EH (cell line): ENCODE results near the gene PRKD1.
"Not testable (repeated sequence)": the region's sequence is repeated elsewhere in the genome, so short reads cannot be mapped to it uniquely, and the experiment has no call there.

Experiments used
- DNase-seq: peaks from one replicate; pipeline ENCODE4 v3.0.0-alpha.2; 2015; ENCODE audit warnings: low read depth

The PRKD1 gene

GRCh38 chr14:29900609-29901350 is 26.9 kb downstream of the PRKD1 start:
- DNase-seq, result peak; percentile 41

DNA sequence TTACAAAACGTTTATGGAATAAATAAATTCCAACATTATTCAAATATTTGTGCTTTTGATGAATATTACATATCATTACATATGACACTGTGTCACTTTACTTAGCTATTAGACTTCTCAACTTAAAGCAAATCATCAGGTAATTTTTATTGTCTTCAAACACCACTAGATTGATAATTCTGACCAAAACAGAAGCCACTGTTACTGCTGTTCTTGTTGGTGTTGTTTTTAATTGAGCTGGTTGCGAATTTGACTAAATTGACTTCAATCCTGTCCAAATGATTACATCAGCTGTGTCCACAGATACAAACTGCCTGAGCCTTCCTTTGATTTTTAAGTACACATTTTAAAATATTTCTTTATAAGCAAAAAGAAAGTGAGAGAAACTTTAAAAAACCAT is 29.2 kb downstream of the PRKD1 start:
- DNase-seq, result no peak

DNA sequence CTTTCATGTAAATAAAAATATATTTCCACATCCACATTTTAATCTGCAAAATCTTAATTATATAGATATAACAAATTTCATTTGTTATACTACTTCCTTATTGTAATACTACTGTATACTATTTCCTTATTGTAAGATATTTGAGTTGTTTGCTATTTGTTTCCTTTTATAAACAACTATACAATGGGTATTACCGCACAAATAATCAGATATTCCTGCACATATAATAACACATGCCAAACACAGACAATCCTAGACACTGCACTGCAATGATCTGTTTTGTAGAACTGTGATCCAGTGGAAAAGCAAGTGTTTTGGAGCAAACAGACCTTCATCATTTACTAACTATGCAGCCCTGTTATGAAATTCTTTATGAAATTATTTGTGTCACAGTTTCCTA is 30.5 kb downstream of the PRKD1 start:
- DNase-seq, result no peak

DNA sequence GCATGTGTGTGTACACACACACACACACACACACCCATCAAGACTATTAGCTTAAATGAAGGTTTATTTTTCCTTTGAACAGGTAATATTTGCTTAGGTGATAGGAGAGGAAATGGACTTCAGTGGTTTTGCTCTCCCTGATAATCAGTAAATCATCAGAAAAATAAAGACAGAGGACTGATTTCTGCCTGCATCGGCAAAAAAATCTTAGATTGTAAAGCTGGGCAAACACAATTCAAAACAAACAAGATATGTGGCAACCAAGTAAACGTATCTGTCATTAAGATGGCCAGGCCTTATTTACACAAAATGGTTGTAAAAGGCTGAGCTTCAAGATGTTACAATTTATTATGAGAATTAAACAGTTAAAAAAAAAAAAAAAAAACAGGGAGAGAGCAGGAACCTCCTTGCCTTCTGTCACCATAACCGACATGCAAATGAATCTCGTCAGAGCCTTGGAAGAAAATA is 31.3 kb downstream of the PRKD1 start:
- no peak for DNase-seq

GRCh38 chr14:29895591-29896083 is 32.0 kb downstream of the PRKD1 start:
- no peak for DNase-seq

GRCh38 chr14:29893989-29894388 is 33.7 kb downstream of the PRKD1 start:
- no peak for DNase-seq

GRCh38 chr14:29892327-29892726 is 35.3 kb downstream of the PRKD1 start:
- peak; percentile 35 for DNase-seq

DNA sequence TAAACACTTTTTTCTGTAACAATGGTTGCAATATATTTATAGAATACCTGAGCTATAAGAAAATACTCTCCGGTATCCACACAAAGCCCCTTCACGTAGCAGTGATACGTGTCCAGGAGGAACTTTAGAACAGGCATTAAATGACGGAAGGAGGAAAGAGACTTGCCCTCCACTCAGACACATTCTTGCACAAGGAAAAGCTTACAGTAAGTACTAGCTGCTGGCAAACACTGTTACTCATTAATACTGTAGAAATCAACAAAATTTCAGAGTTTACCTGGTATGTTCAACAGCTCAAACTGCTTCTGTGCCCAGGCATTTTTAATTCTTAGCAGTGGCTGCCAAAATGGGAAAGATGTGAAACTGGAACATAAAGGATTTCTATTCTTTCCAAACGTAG is 41.7 kb downstream of the PRKD1 start:
- no peak for DNase-seq

GRCh38 chr14:29868000-29868399 is 59.6 kb downstream of the PRKD1 start:
- peak; percentile 63 for DNase-seq

DNA sequence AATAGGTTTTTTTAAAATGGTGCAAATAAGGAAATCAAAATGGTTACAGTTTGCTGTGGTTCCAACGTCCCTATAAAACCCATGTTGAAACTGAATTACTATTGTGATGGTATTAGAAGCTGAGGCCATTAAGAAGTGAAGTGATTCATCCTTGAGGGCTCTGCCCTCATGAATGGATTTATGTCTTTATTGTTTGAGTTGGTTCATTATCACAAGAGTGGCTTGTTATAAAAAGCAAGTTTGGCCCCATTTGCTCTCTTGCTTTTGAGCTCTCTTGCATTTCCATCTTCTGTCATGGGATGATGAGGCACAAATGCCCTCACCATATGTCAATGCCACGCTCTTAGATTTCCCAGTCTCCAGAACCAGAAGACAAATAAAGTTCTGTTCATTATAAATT is 62.3 kb downstream of the PRKD1 start:
- DNase-seq, result peak; percentile 11

DNA sequence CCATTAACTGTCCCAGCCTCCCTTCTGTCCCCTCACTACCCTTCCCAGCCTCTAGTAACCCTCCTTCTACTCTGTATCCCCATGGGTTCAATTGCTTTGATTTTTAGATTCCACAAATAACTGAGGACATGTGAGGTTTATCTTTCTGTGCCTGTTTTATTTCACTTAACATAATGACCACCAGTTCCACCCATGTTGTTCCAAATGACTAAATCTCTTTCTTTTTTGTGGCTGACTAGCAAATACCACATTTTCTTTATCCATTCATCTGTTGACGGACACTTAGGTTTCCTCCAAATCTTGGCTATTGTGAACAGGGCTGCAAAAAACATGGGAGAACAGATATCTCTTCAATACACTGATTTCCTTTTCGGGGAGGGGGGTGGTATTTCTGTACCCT is 65.7 kb downstream of the PRKD1 start:
- DNase-seq, result no peak

- DNase-seq, result no peak
Measured at GRCh38 chr14:29858299-29858698, 69.3 kb downstream of the PRKD1 start.

GRCh38 chr14:29857551-29857950 is 70.1 kb downstream of the PRKD1 start:
- DNase-seq, result no peak

DNA sequence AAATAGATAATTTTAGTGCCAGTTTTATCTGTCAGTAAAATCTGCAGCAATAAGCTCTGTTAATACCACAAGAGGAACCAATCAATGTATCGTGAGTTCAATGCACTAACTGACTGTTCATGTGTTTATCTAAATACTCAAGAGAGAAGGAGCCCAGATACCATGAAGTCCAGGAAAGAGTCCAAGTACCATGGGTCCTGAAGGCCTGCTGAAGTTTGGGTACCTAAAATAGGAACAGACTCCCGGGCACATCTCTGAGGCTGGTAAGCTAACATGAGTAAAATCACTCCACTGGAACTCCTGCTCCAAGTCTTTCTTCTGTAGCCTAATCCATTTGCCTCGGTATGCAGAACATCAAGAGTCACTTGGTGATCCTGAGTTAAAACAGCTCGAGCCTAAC is 71.1 kb downstream of the PRKD1 start:
- no peak for DNase-seq

DNA sequence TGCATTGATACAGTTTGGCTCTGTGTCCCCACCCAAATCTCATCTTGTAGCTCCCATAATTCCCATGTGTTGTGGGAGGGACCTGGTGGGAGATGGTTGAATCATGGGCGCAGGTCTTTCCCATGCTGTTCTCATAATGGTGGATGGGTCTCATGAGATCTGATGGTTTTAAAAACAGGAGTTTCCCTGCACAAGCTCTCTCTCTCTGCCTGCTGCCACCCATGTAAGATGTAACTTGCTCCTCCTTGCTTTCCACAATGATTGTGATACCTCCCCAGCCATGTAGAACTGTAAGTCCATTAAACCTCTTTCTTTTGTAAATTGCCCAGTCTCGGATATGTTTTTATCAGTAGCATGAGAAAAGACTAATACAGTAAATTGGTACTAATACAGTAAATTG is 74.0 kb downstream of the PRKD1 start:
- not testable (repeated sequence) for DNase-seq

DNA sequence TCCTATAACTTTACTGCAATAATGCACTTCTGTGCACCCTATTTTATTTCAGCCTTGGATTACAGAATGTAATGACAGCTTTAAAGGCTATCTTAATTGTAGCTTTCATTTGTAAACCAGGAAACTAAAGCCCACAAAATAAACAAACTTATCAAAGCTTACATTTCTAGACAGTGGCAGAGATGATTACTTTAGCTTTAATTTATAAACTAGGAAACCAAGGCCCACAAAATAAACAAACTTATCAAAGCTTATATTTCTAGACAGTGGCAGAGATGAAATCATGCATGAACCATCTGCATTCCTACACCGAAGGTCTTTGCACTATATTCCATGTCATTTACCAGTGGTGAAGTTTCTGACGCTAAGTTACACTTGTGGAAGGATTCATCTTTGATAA is 74.4 kb downstream of the PRKD1 start:
- peak; percentile 19 for DNase-seq

DNA sequence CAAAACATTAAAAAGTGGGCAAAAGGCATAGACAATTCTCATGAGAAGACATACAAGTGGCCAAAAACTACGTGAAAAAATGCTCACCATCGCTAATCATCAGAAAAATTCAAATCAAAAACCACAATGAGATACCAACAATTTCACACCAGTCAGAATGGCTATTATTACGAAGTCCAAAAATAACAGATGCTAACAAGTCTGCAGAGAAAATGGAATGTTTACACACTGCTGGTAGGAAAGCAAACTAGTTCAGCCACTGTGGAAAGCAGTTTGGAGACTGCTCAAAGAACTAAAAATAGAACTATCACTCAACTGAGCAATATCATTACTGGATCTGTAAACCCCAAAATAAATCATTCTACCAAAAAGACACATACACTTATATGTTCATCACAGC is 76.2 kb downstream of the PRKD1 start:
- DNase-seq, result peak; percentile 85

DNA sequence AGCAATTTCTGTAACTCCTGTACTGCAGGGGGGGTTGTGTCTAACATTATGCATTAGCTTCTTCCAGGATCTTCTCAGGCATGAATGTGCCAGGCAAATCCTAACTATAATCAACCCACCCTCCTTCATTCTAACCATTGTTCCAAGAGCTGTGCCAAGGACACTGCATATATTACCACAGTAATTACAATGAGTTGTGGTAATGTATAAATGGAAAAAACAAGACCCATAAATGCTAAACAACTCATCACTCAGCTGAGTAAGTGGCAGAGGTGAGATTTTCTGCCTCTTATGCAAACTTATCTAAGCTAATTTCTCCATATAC is 80.6 kb downstream of the PRKD1 start:
- DNase-seq, result no peak

- DNase-seq, result no peak
Measured at GRCh38 chr14:29846339-29847055, 81.2 kb downstream of the PRKD1 start.

- DNase-seq, result no peak
Measured at GRCh38 chr14:29843981-29844380, 83.7 kb downstream of the PRKD1 start.

- DNase-seq, result no peak
Measured at GRCh38 chr14:29842228-29842627, 85.4 kb downstream of the PRKD1 start.

- not testable (repeated sequence) for DNase-seq
Measured at GRCh38 chr14:29840369-29840892, 87.2 kb downstream of the PRKD1 start.

DNA sequence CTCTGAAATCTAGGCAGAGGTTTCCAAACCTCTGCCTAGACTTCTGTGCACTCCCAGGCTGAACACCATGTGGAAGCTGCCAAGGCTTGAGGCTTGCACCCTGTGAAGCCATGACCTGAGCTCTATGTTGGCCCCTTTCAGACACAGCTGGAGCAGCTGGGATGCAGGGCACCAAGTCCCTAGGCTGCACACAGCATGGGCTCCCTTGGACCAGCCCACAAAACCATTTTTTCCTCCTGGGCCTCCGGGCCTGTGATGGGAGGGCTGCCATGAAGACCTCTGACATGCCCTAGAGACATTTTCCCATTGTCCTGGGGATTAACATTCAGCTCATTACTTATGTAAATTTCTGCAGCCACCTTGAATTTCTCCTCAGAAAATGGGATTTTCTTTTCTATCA is 88.0 kb downstream of the PRKD1 start:
- DNase-seq, result not testable (repeated sequence)
